K562 (cell line): Measurements from ENCODE around the gene TXNIP. TPM values are rescaled to one million over a fixed set of nuclear protein-coding genes. Genes with fewer than 3 reads are reported as not detected.
A peak's percentile ranks its signal among the peaks of the same experiment; 100 is the strongest.

Experiments
- GABPB1 ChIP-seq: sonication (generic); formaldehyde crosslinking; IDR thresholded peaks from 2 replicates; pipeline ENCODE4 v1.8.0; 2022; ENCODE audit warnings: mild to moderate bottlenecking, missing genetic modification reagents
- HDAC8 ChIP-seq: fragments of 450-650 bp; IDR thresholded peaks from 2 replicates; pipeline ENCODE4 v1.6.1; 2016; ENCODE audit warnings: mild to moderate bottlenecking, missing genetic modification characterization, moderate library complexity, missing compliant biosample characterization
- MECOM ChIP-seq: fragments of 250-450 bp; sonication (Bioruptor Pico); IDR thresholded peaks from 2 replicates; pipeline ENCODE4 v1.8.0; 2022; ENCODE audit warnings: inconsistent platforms
- MTA1 ChIP-seq: fragments of 450-650 bp; IDR thresholded peaks from 2 replicates; pipeline ENCODE4 v1.6.1; 2017; ENCODE audit warnings: borderline replicate concordance
- MTA2 ChIP-seq: fragments of 450-650 bp; IDR thresholded peaks from 2 replicates; pipeline ENCODE4 v1.6.1; 2016; ENCODE audit warnings: low read depth
- NELFE ChIP-seq: IDR thresholded peaks from 2 replicates; pipeline ENCODE4 v1.6.1; 2011; ENCODE audit warnings: mild to moderate bottlenecking; ENCODE audit not compliant: insufficient read depth, insufficient read length
- PHB ChIP-seq: fragments of 250-450 bp; sonication (Bioruptor Pico); IDR thresholded peaks from 2 replicates; pipeline ENCODE4 v1.5.0; 2021
- PRMT5 ChIP-seq: sonication (generic); formaldehyde crosslinking; IDR thresholded peaks from 2 replicates; pipeline ENCODE4 v1.5.0; 2020; ENCODE audit warnings: missing genetic modification reagents
- PTBP1 ChIP-seq: fragments of 200-400 bp; formaldehyde crosslinking; IDR thresholded peaks from 2 replicates; pipeline ENCODE4 v1.6.1; 2017; ENCODE audit warnings: low read depth, low read length
- TEAD2 ChIP-seq: fragments of 450-650 bp; IDR thresholded peaks from 2 replicates; pipeline ENCODE4 v1.6.1; 2016; ENCODE audit warnings: missing genetic modification characterization, control low read depth, missing compliant biosample characterization
- ZKSCAN1 ChIP-seq: fragments of 150-350 bp; IDR thresholded peaks from 2 replicates; pipeline ENCODE4 v1.6.1; 2016; ENCODE audit warnings: low read depth, low read length
- ZKSCAN3 ChIP-seq: fragments of 250-450 bp; sonication (Bioruptor Pico); IDR thresholded peaks from 2 replicates; pipeline ENCODE4 v1.4.0; 2020
- ZNF354B ChIP-seq: fragments of 250-450 bp; sonication (Bioruptor Pico); IDR thresholded peaks from 2 replicates; pipeline ENCODE4 v1.4.0; 2020
- ZNF77 ChIP-seq: fragments of 250-450 bp; sonication (Bioruptor Pico); IDR thresholded peaks from 2 replicates; pipeline ENCODE4 v1.5.0; 2020
- polyA plus RNA-seq, 8 experiments: library from polyadenylated mRNA; depleted of rRNA in 4 of 8; stranded (reverse) in 5 of 8; unstranded in 3 of 8; fragments of >200 nt; fragmentation: Nextera tagmentation in 2 of 8; fragmentation: Illumina TruSeq in 1 of 8; extraction: Ambion mirVana in 2 of 8; extraction: Trizol in 1 of 8; gene quantifications; 2 replicates each; pipeline versions ENCODE4 v1.2.1 to v1.2.3, GENCODE V29; 2011 to 2014; ENCODE audit warnings: inconsistent platforms in 1 of 8, missing spikeins in 1 of 8
- total RNA-seq, 7 experiments: library from RNA; depleted of rRNA in 6 of 7; stranded (reverse); fragments of >200 nt in 6 of 7; fragmentation: Illumina TruSeq in 2 of 7; extraction: Trizol in 2 of 7; gene quantifications; 2 replicates each; pipeline versions ENCODE4 v1.2.1 to v1.2.3, GENCODE V29; 2011 to 2021; ENCODE audit warnings: low replicate concordance in 1 of 7
- TF ChIP-seq, protein P1 (sequence below): fragments of 250-450 bp; sonication (Bioruptor Pico); IDR thresholded peaks from 2 replicates; pipeline ENCODE4 v1.4.0; 2020
- TF ChIP-seq, protein P2 (sequence below): fragments of 150-350 bp; IDR thresholded peaks from 2 replicates; pipeline ENCODE4 v1.6.1; 2014; ENCODE audit warnings: low read depth, mild to moderate bottlenecking, low read length, borderline replicate concordance
- TF ChIP-seq, protein P3 (sequence below): fragments of 450-650 bp; IDR thresholded peaks from 2 replicates; pipeline ENCODE4 v1.6.1; 2016; ENCODE audit warnings: low read depth, mild to moderate bottlenecking, moderate library complexity

TXNIP gene
- total and polyA plus RNA-seq, 9 of the 15 experiments (the other 6 are each of a cell fraction or from before 2014, with no cell fraction given) = 120 to 499 (median 257) TPM

DNA sequence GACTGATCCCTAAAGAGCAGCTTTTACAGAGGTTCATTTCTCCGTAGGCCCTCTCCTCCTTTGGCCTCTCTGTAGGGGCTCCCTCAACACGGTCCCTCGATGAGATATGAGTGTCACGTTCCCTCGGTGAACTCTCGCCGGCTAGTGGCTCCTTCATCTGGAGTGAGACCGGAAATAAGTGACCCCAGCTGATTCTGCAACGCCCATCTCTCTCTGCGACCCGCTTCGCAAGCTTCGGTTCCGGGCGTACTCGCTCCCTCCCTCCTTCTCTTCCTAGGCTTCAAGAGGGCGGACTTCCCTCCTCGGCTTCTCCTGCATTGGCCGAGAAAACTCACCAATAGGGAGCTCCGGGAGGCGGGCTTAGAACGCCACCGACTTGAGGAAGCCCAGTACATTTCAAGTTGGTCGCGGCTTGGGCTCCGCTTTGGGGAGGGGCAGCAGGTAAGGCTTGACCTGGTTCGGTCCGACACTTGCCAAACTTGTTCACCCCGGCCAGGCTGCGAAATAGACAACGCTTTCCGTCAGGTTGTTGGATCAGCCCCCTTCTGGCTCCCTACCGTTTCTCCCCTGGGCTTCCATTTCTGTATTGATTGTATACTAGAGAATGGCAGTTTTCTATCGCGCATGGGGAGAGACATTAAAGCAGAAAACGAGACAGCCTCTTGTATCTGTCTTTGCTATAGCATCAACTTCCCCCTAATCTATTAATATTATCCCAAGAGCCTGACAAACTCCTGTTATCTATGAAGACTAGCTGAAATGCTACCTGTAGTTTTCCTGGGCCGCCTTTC lies 31.9 kb downstream of the TXNIP start, which contains the start of the genes ANKRD34A and POLR3GL (continued):
- TF ChIP-seq, protein P1, sequence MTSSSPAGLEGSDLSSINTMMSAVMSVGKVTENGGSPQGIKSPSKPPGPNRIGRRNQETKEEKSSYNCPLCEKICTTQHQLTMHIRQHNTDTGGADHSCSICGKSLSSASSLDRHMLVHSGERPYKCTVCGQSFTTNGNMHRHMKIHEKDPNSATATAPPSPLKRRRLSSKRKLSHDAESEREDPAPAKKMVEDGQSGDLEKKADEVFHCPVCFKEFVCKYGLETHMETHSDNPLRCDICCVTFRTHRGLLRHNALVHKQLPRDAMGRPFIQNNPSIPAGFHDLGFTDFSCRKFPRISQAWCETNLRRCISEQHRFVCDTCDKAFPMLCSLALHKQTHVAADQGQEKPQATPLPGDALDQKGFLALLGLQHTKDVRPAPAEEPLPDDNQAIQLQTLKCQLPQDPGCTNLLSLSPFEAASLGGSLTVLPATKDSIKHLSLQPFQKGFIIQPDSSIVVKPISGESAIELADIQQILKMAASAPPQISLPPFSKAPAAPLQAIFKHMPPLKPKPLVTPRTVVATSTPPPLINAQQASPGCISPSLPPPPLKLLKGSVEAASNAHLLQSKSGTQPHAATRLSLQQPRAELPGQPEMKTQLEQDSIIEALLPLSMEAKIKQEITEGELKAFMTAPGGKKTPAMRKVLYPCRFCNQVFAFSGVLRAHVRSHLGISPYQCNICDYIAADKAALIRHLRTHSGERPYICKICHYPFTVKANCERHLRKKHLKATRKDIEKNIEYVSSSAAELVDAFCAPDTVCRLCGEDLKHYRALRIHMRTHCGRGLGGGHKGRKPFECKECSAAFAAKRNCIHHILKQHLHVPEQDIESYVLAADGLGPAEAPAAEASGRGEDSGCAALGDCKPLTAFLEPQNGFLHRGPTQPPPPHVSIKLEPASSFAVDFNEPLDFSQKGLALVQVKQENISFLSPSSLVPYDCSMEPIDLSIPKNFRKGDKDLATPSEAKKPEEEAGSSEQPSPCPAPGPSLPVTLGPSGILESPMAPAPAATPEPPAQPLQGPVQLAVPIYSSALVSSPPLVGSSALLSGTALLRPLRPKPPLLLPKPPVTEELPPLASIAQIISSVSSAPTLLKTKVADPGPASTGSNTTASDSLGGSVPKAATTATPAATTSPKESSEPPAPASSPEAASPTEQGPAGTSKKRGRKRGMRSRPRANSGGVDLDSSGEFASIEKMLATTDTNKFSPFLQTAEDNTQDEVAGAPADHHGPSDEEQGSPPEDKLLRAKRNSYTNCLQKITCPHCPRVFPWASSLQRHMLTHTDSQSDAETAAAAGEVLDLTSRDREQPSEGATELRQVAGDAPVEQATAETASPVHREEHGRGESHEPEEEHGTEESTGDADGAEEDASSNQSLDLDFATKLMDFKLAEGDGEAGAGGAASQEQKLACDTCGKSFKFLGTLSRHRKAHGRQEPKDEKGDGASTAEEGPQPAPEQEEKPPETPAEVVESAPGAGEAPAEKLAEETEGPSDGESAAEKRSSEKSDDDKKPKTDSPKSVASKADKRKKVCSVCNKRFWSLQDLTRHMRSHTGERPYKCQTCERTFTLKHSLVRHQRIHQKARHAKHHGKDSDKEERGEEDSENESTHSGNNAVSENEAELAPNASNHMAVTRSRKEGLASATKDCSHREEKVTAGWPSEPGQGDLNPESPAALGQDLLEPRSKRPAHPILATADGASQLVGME (CRISPR knock-in tag) = no peak
- TF ChIP-seq ZKSCAN1 (no peak), HDAC8 (tag) (no peak), PRMT5 (CRISPR knock-in tag) (no peak), PHB (CRISPR knock-in tag) (no peak), ZNF77 (CRISPR knock-in tag) (no peak), MTA2 (no peak), ZKSCAN3 (CRISPR knock-in tag) (no peak), ZNF354B (CRISPR knock-in tag) (no peak), NELFE (no peak), MECOM (no peak), PTBP1 (no peak), TEAD2 (tag) (no peak), GABPB1 (CRISPR knock-in tag) (peak; percentile 67), MTA1 (no peak)
- TF ChIP-seq, protein P2, sequence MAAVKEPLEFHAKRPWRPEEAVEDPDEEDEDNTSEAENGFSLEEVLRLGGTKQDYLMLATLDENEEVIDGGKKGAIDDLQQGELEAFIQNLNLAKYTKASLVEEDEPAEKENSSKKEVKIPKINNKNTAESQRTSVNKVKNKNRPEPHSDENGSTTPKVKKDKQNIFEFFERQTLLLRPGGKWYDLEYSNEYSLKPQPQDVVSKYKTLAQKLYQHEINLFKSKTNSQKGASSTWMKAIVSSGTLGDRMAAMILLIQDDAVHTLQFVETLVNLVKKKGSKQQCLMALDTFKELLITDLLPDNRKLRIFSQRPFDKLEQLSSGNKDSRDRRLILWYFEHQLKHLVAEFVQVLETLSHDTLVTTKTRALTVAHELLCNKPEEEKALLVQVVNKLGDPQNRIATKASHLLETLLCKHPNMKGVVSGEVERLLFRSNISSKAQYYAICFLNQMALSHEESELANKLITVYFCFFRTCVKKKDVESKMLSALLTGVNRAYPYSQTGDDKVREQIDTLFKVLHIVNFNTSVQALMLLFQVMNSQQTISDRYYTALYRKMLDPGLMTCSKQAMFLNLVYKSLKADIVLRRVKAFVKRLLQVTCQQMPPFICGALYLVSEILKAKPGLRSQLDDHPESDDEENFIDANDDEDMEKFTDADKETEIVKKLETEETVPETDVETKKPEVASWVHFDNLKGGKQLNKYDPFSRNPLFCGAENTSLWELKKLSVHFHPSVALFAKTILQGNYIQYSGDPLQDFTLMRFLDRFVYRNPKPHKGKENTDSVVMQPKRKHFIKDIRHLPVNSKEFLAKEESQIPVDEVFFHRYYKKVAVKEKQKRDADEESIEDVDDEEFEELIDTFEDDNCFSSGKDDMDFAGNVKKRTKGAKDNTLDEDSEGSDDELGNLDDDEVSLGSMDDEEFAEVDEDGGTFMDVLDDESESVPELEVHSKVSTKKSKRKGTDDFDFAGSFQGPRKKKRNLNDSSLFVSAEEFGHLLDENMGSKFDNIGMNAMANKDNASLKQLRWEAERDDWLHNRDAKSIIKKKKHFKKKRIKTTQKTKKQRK = no peak
- TF ChIP-seq, protein P3, sequence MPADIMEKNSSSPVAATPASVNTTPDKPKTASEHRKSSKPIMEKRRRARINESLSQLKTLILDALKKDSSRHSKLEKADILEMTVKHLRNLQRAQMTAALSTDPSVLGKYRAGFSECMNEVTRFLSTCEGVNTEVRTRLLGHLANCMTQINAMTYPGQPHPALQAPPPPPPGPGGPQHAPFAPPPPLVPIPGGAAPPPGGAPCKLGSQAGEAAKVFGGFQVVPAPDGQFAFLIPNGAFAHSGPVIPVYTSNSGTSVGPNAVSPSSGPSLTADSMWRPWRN = no peak
